GM23338 (cell line): ENCODE data around the gene ANKRD22. TPM values are rescaled to one million over a fixed set of nuclear protein-coding genes. Genes with fewer than 3 reads are reported as not detected.

Source experiments
- ATAC-seq: fragments of 200-7000 bp; cut with Tn5 transposase; 3 replicates; pipeline ENCODE4 v1.9.1; 2020
- DNase-seq: peaks from one replicate; pipeline ENCODE4 v3.0.0-alpha.2; 2015; ENCODE audit warnings: low spot score
- H2AFZ ChIP-seq: fragments of 200-600 bp; sonication (generic); 2 replicates; pipeline ENCODE4 v1.8.0; 2016; ENCODE audit warnings: antibody characterized with exemption, mild to moderate bottlenecking, moderate library complexity
- H3F3A ChIP-seq: fragments of 200-600 bp; sonication (generic); replicated peaks from 2 replicates; pipeline ENCODE4 v1.8.0; 2017; ENCODE audit warnings: antibody characterized with exemption, mixed run types, low read depth
- H3K27ac ChIP-seq: fragments of 200-600 bp; sonication (generic); 2 replicates; pipeline ENCODE4 v1.6.1; 2016; ENCODE audit warnings: low read depth
- H3K27me3 ChIP-seq: fragments of 200-600 bp; sonication (generic); 2 replicates; pipeline ENCODE4 v1.8.0; 2016; ENCODE audit warnings: mild to moderate bottlenecking, mixed run types, moderate library complexity; ENCODE audit not compliant: insufficient read depth
- H3K36me3 ChIP-seq: fragments of 200-600 bp; sonication (generic); 2 replicates; pipeline ENCODE4 v1.8.0; 2016; ENCODE audit warnings: mild to moderate bottlenecking; ENCODE audit not compliant: insufficient read depth
- H3K4me1 ChIP-seq: fragments of 200-600 bp; sonication (generic); 2 replicates; pipeline ENCODE4 v1.8.0; 2016; ENCODE audit warnings: mild to moderate bottlenecking, moderate library complexity; ENCODE audit not compliant: insufficient read depth
- H3K4me2 ChIP-seq: fragments of 200-600 bp; sonication (generic); 2 replicates; pipeline ENCODE4 v1.7.1; 2017; ENCODE audit warnings: mixed run types
- H3K4me3 ChIP-seq: fragments of 200-600 bp; sonication (generic); 2 replicates; pipeline ENCODE4 v1.6.1; 2016; ENCODE audit warnings: mixed run types
- H3K79me2 ChIP-seq: fragments of 200-600 bp; sonication (generic); replicated peaks from 2 replicates; pipeline ENCODE4 v1.8.0; 2017; ENCODE audit warnings: mild to moderate bottlenecking; ENCODE audit not compliant: insufficient read depth
- H3K9me2 ChIP-seq: fragments of 200-600 bp; sonication (generic); 2 replicates; pipeline ENCODE4 v1.8.0; 2017; ENCODE audit not compliant: insufficient read depth
- H4K20me1 ChIP-seq: fragments of 200-600 bp; sonication (generic); replicated peaks from 2 replicates; pipeline ENCODE4 v1.8.0; 2017; ENCODE audit warnings: mild to moderate bottlenecking; ENCODE audit not compliant: insufficient read depth
- H3K27ac Mint-ChIP-seq: 2 replicates; pipeline ENCODE4 v1.8.0; 2020; ENCODE audit warnings: inconsistent platforms, mild to moderate bottlenecking, moderate library complexity, mixed read lengths
- H3K27me3 Mint-ChIP-seq: 3 replicates; pipeline ENCODE4 v1.8.0; 2022; ENCODE audit warnings: low read depth, mild to moderate bottlenecking, moderate library complexity, mixed read lengths, inconsistent platforms; ENCODE audit not compliant: insufficient read depth, poor library complexity
- H3K36me3 Mint-ChIP-seq: 3 replicates; pipeline ENCODE4 v1.8.0; 2021; ENCODE audit warnings: low read depth, mild to moderate bottlenecking, inconsistent platforms, moderate library complexity, mixed read lengths
- H3K4me1 Mint-ChIP-seq: 3 replicates; pipeline ENCODE4 v1.8.0; 2020; ENCODE audit warnings: mild to moderate bottlenecking, inconsistent platforms, mixed read lengths
- H3K4me3 Mint-ChIP-seq: 3 replicates; pipeline ENCODE4 v1.8.0; 2021; ENCODE audit warnings: moderate library complexity, mild to moderate bottlenecking, inconsistent platforms, mixed read lengths
- H3K9me3 Mint-ChIP-seq: 3 replicates; pipeline ENCODE4 v1.8.0; 2020; ENCODE audit warnings: moderate library complexity, mild to moderate bottlenecking, inconsistent platforms, mixed read lengths
- CREB1 ChIP-seq: fragments of 250-450 bp; sonication (Bioruptor Pico); IDR thresholded peaks from 2 replicates; pipeline ENCODE4 v1.5.0; 2020; ENCODE audit warnings: low read depth, mild to moderate bottlenecking, moderate library complexity
- EZH2 ChIP-seq: fragments of 200-600 bp; sonication (generic); IDR thresholded peaks from one replicate; pipeline ENCODE4 v1.8.0; 2017; ENCODE audit warnings: antibody characterized with exemption, mild to moderate bottlenecking, low read depth; ENCODE audit not compliant: unreplicated experiment
- JUNB ChIP-seq: IDR thresholded peaks from one replicate; pipeline ENCODE4 v1.6.1; 2016; ENCODE audit warnings: antibody characterized with exemption; ENCODE audit not compliant: unreplicated experiment
- STAT1 ChIP-seq: IDR thresholded peaks from one replicate; pipeline ENCODE4 v1.6.1; 2016; ENCODE audit warnings: antibody characterized with exemption; ENCODE audit not compliant: unreplicated experiment
- ZNF331 ChIP-seq: fragments of 250-450 bp; sonication (Bioruptor Pico); IDR thresholded peaks from 2 replicates; pipeline ENCODE4 v1.5.0; 2020; ENCODE audit warnings: low read depth, mild to moderate bottlenecking, moderate library complexity
- polyA plus RNA-seq: library from polyadenylated mRNA; unstranded; fragments of >200 nt; fragmentation: Nextera tagmentation; extraction: Ambion mirVana; gene quantifications from 2 replicates; pipeline ENCODE4 v1.2.1, GENCODE V29; 2016
- total RNA-seq: library from RNA; depleted of rRNA; stranded (reverse); fragments of >200 nt; shearing (Covaris generic); gene quantifications from 2 replicates; pipeline ENCODE4 v1.2.3, GENCODE V29; 2014
- TF ChIP-seq, protein P1 (sequence below), 2 experiments: fragments of 200-600 bp in 1 of 2; sonication (generic) in 1 of 2; conservative IDR thresholded peaks; 2 replicates each; pipeline versions ENCODE4 v1.5.1 to v1.6.1; 2016 to 2017; ENCODE audit warnings: antibody characterized with exemption in 2 of 2, low read depth in 2 of 2, mild to moderate bottlenecking in 2 of 2, moderate library complexity in 1 of 2
- TF ChIP-seq, protein P2 (sequence below): IDR thresholded peaks from 2 replicates; pipeline ENCODE4 v1.6.1; 2016; ENCODE audit warnings: antibody characterized with exemption
- TF ChIP-seq, protein P3 (sequence below): fragments of 250-450 bp; sonication (Bioruptor Pico); IDR thresholded peaks from 2 replicates; pipeline ENCODE4 v1.5.0; 2020; ENCODE audit warnings: mild to moderate bottlenecking, moderate library complexity

The ANKRD22 gene
- total and polyA plus RNA-seq, 2 experiments from 2014 or later, result not detected

DNA sequence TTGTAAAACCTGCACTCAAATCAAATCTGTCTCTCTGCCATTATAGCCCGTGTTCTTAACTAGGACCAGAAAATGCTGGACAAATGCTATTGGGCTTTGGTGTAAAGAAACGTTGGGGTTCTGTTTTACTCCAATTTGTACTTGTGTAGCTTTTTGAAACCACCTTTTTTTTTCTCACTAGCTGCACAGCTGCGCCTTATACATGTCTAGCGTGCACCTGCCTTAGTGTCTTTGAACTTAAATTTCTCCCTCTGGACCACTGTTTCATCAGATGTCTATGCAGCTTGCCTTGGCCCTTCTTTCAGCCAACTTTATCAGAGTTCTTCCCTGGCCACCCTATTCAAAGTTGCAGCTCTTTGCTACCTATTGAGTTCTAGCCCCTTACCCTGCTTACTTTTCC lies 42.0 kb downstream of the ANKRD22 start (continued):
- TF ChIP-seq, protein P1, sequence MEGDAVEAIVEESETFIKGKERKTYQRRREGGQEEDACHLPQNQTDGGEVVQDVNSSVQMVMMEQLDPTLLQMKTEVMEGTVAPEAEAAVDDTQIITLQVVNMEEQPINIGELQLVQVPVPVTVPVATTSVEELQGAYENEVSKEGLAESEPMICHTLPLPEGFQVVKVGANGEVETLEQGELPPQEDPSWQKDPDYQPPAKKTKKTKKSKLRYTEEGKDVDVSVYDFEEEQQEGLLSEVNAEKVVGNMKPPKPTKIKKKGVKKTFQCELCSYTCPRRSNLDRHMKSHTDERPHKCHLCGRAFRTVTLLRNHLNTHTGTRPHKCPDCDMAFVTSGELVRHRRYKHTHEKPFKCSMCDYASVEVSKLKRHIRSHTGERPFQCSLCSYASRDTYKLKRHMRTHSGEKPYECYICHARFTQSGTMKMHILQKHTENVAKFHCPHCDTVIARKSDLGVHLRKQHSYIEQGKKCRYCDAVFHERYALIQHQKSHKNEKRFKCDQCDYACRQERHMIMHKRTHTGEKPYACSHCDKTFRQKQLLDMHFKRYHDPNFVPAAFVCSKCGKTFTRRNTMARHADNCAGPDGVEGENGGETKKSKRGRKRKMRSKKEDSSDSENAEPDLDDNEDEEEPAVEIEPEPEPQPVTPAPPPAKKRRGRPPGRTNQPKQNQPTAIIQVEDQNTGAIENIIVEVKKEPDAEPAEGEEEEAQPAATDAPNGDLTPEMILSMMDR (conservative IDR thresholded peaks at IDR 0.05; ENCODE audit: low read depth in 2 of 2), result no peak
- TF ChIP-seq STAT1, result no peak
- no peak for TF ChIP-seq JUNB
- TF ChIP-seq CREB1 (CRISPR knock-in tag), result no peak
- TF ChIP-seq ZNF331 (CRISPR knock-in tag), result no peak
- no peak for TF ChIP-seq EZH2

DNA sequence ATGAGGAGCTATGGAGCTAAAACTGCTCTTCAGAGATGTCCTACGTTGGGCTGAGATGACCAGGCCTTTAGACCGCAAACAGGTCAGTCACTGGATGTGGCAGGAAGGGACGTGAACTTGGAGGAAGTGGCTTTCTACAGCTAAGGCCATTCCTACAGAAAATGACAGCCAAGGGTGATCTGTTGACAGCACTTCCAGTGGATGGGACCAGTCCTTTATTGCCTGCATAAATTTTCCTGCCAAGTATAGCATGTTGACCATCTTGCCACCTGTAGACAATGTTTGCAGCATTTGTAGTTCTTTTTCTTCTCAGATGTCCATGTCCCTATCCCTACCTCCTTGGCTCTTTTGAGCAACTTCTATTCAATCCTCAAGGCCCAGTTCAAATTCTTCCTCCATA lies 45.7 kb downstream of the ANKRD22 start:
- Histone ChIP-seq H3K9me2 (no peaks in the 10 kb centered on the region), H3K4me1 (no peaks in the 10 kb centered on the region), H4K20me1 (no peaks in the 10 kb centered on the region), H2AFZ (no peak overlapping the region), H3F3A (no peaks in the 10 kb centered on the region), H3K27ac (no peak overlapping the region), H3K4me2 (no peak overlapping the region), H3K36me3 (no peaks in the 10 kb centered on the region), H3K27me3 (no peaks in the 10 kb centered on the region), H3K4me3 (no peak overlapping the region), H3K79me2 (no peaks in the 10 kb centered on the region)
- H3K27me3 Mint-ChIP-seq, result no peaks in the 10 kb centered on the region
- H3K4me1 Mint-ChIP-seq, result peaks cover 9% of the 10 kb centered on the region; the same call in 2 of the 3 replicates
- no peak overlapping the region for H3K4me3 Mint-ChIP-seq
- ATAC-seq, result no peak
- TF ChIP-seq ZNF331 (CRISPR knock-in tag) (no peak), STAT1 (no peak)
- no peaks in the 10 kb centered on the region for H3K36me3 Mint-ChIP-seq
- H3K9me3 Mint-ChIP-seq, result no peaks in the 10 kb centered on the region
- H3K27ac Mint-ChIP-seq, result no peak overlapping the region
- no peak for DNase-seq

DNA sequence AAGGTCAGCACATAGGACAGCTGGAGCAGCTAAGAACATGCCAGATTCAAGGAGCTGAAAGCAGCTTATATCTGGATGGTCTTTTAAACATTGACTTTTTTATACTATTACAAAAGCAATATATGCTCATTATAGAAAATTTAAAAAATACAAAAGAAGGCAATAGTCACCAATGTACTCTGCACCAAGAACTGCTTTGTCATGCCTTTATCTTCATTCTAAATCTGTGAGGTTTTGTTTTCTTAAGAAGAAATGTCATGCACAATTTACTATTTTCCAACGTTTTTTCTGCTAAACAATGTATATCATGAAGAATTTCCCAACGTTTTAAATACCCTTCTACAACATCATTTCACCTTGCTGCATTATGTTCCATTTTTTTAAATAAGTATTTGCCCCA lies 46.3 kb downstream of the ANKRD22 start:
- DNase-seq, result no peak
- Histone ChIP-seq H2AFZ (no peak overlapping the region), H3K4me2 (no peak overlapping the region), H3K4me1 (no peaks in the 10 kb centered on the region), H3K79me2 (no peaks in the 10 kb centered on the region), H3K36me3 (no peaks in the 10 kb centered on the region), H3K9me2 (no peaks in the 10 kb centered on the region), H3F3A (no peaks in the 10 kb centered on the region), H4K20me1 (no peaks in the 10 kb centered on the region), H3K27ac (no peak overlapping the region), H3K27me3 (no peaks in the 10 kb centered on the region), H3K4me3 (no peak overlapping the region)
- no peak overlapping the region for H3K27ac Mint-ChIP-seq
- ATAC-seq, result no peak
- H3K4me1 Mint-ChIP-seq, result peaks cover 9% of the 10 kb centered on the region; the same call in 2 of the 3 replicates
- H3K4me3 Mint-ChIP-seq, result no peak overlapping the region
- H3K27me3 Mint-ChIP-seq, result no peaks in the 10 kb centered on the region
- no peaks in the 10 kb centered on the region for H3K9me3 Mint-ChIP-seq
- H3K36me3 Mint-ChIP-seq, result no peaks in the 10 kb centered on the region
- TF ChIP-seq ZNF331 (CRISPR knock-in tag), result no peak
- TF ChIP-seq CREB1 (CRISPR knock-in tag), result no peak
- TF ChIP-seq EZH2, result no peak
- TF ChIP-seq, protein P1 (conservative IDR thresholded peaks at IDR 0.05; ENCODE audit: low read depth in 2 of 2), result no peak
- TF ChIP-seq, protein P2, sequence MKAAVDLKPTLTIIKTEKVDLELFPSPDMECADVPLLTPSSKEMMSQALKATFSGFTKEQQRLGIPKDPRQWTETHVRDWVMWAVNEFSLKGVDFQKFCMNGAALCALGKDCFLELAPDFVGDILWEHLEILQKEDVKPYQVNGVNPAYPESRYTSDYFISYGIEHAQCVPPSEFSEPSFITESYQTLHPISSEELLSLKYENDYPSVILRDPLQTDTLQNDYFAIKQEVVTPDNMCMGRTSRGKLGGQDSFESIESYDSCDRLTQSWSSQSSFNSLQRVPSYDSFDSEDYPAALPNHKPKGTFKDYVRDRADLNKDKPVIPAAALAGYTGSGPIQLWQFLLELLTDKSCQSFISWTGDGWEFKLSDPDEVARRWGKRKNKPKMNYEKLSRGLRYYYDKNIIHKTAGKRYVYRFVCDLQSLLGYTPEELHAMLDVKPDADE, result no peak
- TF ChIP-seq, protein P3, sequence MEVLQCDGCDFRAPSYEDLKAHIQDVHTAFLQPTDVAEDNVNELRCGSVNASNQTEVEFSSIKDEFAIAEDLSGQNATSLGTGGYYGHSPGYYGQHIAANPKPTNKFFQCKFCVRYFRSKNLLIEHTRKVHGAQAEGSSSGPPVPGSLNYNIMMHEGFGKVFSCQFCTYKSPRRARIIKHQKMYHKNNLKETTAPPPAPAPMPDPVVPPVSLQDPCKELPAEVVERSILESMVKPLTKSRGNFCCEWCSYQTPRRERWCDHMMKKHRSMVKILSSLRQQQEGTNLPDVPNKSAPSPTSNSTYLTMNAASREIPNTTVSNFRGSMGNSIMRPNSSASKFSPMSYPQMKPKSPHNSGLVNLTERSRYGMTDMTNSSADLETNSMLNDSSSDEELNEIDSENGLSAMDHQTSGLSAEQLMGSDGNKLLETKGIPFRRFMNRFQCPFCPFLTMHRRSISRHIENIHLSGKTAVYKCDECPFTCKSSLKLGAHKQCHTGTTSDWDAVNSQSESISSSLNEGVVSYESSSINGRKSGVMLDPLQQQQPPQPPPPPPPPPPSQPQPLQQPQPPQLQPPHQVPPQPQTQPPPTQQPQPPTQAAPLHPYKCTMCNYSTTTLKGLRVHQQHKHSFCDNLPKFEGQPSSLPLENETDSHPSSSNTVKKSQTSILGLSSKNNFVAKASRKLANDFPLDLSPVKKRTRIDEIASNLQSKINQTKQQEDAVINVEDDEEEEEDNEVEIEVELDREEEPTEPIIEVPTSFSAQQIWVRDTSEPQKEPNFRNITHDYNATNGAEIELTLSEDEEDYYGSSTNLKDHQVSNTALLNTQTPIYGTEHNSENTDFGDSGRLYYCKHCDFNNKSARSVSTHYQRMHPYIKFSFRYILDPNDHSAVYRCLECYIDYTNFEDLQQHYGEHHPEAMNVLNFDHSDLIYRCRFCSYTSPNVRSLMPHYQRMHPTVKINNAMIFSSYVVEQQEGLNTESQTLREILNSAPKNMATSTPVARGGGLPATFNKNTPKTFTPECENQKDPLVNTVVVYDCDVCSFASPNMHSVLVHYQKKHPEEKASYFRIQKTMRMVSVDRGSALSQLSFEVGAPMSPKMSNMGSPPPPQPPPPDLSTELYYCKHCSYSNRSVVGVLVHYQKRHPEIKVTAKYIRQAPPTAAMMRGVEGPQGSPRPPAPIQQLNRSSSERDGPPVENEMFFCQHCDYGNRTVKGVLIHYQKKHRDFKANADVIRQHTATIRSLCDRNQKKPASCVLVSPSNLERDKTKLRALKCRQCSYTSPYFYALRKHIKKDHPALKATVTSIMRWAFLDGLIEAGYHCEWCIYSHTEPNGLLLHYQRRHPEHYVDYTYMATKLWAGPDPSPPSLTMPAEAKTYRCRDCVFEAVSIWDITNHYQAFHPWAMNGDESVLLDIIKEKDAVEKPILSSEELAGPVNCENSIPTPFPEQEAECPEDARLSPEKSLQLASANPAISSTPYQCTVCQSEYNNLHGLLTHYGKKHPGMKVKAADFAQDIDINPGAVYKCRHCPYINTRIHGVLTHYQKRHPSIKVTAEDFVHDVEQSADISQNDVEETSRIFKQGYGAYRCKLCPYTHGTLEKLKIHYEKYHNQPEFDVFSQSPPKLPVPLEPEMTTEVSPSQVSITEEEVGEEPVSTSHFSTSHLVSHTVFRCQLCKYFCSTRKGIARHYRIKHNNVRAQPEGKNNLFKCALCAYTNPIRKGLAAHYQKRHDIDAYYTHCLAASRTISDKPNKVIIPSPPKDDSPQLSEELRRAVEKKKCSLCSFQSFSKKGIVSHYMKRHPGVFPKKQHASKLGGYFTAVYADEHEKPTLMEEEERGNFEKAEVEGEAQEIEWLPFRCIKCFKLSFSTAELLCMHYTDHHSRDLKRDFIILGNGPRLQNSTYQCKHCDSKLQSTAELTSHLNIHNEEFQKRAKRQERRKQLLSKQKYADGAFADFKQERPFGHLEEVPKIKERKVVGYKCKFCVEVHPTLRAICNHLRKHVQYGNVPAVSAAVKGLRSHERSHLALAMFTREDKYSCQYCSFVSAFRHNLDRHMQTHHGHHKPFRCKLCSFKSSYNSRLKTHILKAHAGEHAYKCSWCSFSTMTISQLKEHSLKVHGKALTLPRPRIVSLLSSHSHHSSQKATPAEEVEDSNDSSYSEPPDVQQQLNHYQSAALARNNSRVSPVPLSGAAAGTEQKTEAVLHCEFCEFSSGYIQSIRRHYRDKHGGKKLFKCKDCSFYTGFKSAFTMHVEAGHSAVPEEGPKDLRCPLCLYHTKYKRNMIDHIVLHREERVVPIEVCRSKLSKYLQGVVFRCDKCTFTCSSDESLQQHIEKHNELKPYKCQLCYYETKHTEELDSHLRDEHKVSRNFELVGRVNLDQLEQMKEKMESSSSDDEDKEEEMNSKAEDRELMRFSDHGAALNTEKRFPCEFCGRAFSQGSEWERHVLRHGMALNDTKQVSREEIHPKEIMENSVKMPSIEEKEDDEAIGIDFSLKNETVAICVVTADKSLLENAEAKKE (CRISPR knock-in tag), result no peak
